Measurements from ENCODE around the gene CTSF.

DNA sequence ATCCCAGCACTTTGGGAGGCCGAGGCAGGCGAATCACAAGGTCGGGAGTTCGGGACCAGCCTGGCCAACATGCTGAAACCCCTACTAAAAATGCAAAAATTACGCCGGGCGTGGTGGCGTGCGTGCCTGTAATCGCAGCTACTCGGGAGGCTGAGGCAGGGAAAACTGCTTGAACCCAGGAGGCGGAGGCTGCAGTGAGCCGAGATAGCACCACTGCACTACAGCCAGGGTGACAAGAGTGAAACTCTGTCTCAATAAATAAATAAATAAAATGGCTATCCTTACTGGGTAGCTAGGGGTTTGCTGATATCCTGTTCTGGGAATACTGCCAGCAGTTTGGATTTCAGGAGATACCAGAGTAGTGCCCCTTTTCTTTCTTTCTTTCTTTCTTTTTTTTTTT is 45.7 kb upstream of the CTSF start:
- TF ChIP-seq, protein P1, sequence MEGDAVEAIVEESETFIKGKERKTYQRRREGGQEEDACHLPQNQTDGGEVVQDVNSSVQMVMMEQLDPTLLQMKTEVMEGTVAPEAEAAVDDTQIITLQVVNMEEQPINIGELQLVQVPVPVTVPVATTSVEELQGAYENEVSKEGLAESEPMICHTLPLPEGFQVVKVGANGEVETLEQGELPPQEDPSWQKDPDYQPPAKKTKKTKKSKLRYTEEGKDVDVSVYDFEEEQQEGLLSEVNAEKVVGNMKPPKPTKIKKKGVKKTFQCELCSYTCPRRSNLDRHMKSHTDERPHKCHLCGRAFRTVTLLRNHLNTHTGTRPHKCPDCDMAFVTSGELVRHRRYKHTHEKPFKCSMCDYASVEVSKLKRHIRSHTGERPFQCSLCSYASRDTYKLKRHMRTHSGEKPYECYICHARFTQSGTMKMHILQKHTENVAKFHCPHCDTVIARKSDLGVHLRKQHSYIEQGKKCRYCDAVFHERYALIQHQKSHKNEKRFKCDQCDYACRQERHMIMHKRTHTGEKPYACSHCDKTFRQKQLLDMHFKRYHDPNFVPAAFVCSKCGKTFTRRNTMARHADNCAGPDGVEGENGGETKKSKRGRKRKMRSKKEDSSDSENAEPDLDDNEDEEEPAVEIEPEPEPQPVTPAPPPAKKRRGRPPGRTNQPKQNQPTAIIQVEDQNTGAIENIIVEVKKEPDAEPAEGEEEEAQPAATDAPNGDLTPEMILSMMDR (IDR thresholded peaks at IDR 0.05): no peak
- no peak for TF ChIP-seq POLR2A (IDR thresholded peaks at IDR 0.05)
